Loucy (cell line): ENCODE results near the gene EPB41L1.

ENCODE experiments used
- H2AFZ ChIP-seq: fragments of 200-600 bp; sonication (generic); 2 replicates; pipeline ENCODE4 v1.6.0; 2016; ENCODE audit warnings: antibody characterized with exemption, mild to moderate bottlenecking, low read length, moderate library complexity
- H3F3A ChIP-seq: fragments of 200-600 bp; 2 replicates; pipeline ENCODE4 v1.6.0; 2016; ENCODE audit warnings: antibody characterized with exemption, low read depth, mild to moderate bottlenecking
- H3K27me3 ChIP-seq: fragments of 200-600 bp; sonication (generic); 2 replicates; pipeline ENCODE4 v1.6.1; 2014; ENCODE audit warnings: low read length, mild to moderate bottlenecking; ENCODE audit not compliant: insufficient read depth, poor library complexity, severe bottlenecking
- H3K36me3 ChIP-seq: fragments of 200-600 bp; sonication (generic); 2 replicates; pipeline ENCODE4 v1.6.1; 2016; ENCODE audit warnings: low read length; ENCODE audit not compliant: insufficient read depth
- H3K4me1 ChIP-seq: fragments of 200-600 bp; sonication (generic); 2 replicates; pipeline ENCODE4 v1.5.1; 2014; ENCODE audit warnings: low read length, mild to moderate bottlenecking; ENCODE audit not compliant: insufficient read depth, poor library complexity, severe bottlenecking
- H3K4me2 ChIP-seq: fragments of 200-600 bp; sonication (generic); 2 replicates; pipeline ENCODE4 v1.6.0; 2014; ENCODE audit warnings: antibody characterized with exemption, low read length, low read depth, mild to moderate bottlenecking; ENCODE audit not compliant: poor library complexity, severe bottlenecking
- H3K4me3 ChIP-seq: fragments of 200-600 bp; sonication (generic); 2 replicates; pipeline ENCODE4 v1.5.1; 2014; ENCODE audit warnings: low read length, mild to moderate bottlenecking, mixed read lengths; ENCODE audit not compliant: poor library complexity, severe bottlenecking
- H3K79me2 ChIP-seq: fragments of 200-600 bp; sonication (generic); 2 replicates; pipeline ENCODE4 v1.6.1; 2014; ENCODE audit warnings: low read length; ENCODE audit not compliant: insufficient read depth
- H3K9ac ChIP-seq: fragments of 200-600 bp; sonication (generic); 2 replicates; pipeline ENCODE4 v1.6.0; 2014; ENCODE audit warnings: mild to moderate bottlenecking, low read depth, low read length, moderate library complexity; ENCODE audit not compliant: poor library complexity, severe bottlenecking
- H3K9me2 ChIP-seq: fragments of 200-600 bp; sonication (generic); replicated peaks from 2 replicates; pipeline ENCODE4 v1.6.1; 2016; ENCODE audit warnings: low read depth, low read length, mixed read lengths
- H3K9me3 ChIP-seq: fragments of 200-600 bp; sonication (generic); 2 replicates; pipeline ENCODE4 v1.6.1; 2014; ENCODE audit warnings: mild to moderate bottlenecking, antibody characterized with exemption, low read length, low read depth; ENCODE audit not compliant: insufficient read depth
- H4K20me1 ChIP-seq: fragments of 200-600 bp; sonication (generic); 2 replicates; pipeline ENCODE4 v1.6.0; 2014; ENCODE audit warnings: antibody characterized with exemption, low read length, mild to moderate bottlenecking; ENCODE audit not compliant: insufficient read depth, poor library complexity, severe bottlenecking
- EZH2phosphoT487 ChIP-seq: fragments of 200-600 bp; IDR thresholded peaks from 2 replicates; pipeline ENCODE4 v1.6.1; 2018; ENCODE audit warnings: antibody characterized with exemption, mild to moderate bottlenecking, moderate library complexity, borderline replicate concordance
- TF ChIP-seq, protein P1 (sequence below): fragments of 200-600 bp; sonication (generic); conservative IDR thresholded peaks from 2 replicates; pipeline ENCODE4 v1.5.1; 2014; ENCODE audit warnings: mild to moderate bottlenecking, antibody characterized with exemption, low read length

EPB41L1 gene

DNA sequence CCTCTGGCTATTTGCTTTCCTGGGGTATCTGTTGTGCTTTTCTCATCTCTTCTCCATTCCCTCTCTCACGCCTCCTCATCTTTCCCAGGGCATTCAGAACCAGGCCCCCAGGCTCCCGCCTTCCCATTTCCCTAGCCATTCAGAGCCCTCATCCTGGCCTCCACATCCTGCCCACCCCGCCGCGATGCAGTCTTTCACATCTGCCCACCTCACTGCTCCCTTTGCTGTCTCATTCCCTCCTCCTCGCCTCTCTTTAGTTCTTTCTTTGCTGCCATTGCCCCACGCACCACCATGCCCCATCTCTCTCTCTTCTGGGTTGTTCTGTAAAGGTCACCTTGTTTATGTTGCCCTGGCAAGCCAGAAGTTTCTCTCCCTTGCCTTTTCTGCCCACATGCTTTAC is 71.1 kb downstream of the EPB41L1 start:
- no peak for TF ChIP-seq EZH2phosphoT487
- TF ChIP-seq, protein P1, sequence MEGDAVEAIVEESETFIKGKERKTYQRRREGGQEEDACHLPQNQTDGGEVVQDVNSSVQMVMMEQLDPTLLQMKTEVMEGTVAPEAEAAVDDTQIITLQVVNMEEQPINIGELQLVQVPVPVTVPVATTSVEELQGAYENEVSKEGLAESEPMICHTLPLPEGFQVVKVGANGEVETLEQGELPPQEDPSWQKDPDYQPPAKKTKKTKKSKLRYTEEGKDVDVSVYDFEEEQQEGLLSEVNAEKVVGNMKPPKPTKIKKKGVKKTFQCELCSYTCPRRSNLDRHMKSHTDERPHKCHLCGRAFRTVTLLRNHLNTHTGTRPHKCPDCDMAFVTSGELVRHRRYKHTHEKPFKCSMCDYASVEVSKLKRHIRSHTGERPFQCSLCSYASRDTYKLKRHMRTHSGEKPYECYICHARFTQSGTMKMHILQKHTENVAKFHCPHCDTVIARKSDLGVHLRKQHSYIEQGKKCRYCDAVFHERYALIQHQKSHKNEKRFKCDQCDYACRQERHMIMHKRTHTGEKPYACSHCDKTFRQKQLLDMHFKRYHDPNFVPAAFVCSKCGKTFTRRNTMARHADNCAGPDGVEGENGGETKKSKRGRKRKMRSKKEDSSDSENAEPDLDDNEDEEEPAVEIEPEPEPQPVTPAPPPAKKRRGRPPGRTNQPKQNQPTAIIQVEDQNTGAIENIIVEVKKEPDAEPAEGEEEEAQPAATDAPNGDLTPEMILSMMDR, result no peak
- Histone ChIP-seq H3K9ac (no peak overlapping the region), H3K79me2 (no peaks in the 10 kb centered on the region), H3K4me3 (no peak overlapping the region), H3K9me3 (no peaks in the 10 kb centered on the region), H3F3A (no peaks in the 10 kb centered on the region), H3K4me1 (no peaks in the 10 kb centered on the region), H3K4me2 (no peak overlapping the region), H3K27me3 (no peaks in the 10 kb centered on the region), H4K20me1 (no peaks in the 10 kb centered on the region), H3K36me3 (no peaks in the 10 kb centered on the region), H3K9me2 (no peaks in the 10 kb centered on the region), H2AFZ (no peak overlapping the region)

DNA sequence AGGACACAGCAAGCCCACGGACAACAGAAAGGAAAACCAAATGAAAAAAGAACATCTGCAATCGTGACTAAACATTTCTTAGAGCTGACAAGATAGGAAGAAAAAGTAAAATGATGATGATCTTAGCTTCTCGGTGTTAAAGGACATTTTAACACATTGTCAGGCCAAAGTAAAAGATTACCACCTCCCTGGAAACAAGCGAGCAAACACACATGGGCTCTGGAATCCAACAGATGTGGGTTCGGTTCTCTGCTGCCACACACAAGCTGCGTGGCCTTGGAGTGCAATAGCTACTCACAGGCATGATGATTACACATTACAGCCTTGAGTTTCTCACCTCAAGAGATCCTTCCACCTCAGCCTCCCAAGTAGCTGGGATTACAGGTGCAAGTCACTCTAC is 74.2 kb downstream of the EPB41L1 start:
- H3K9me3 ChIP-seq, result no peaks in the 10 kb centered on the region
- no peaks in the 10 kb centered on the region for H3K9me2 ChIP-seq
- no peaks in the 10 kb centered on the region for H3K79me2 ChIP-seq
- H3K9ac ChIP-seq, result no peak overlapping the region
- H3F3A ChIP-seq, result no peaks in the 10 kb centered on the region
- H2AFZ ChIP-seq, result no peak overlapping the region
- H3K4me3 ChIP-seq, result no peak overlapping the region
- TF ChIP-seq, protein P1, result no peak
- TF ChIP-seq EZH2phosphoT487, result no peak
- no peaks in the 10 kb centered on the region for H3K4me1 ChIP-seq
- no peaks in the 10 kb centered on the region for H3K36me3 ChIP-seq
- no peaks in the 10 kb centered on the region for H3K27me3 ChIP-seq
- no peak overlapping the region for H3K4me2 ChIP-seq
- no peaks in the 10 kb centered on the region for H4K20me1 ChIP-seq

DNA sequence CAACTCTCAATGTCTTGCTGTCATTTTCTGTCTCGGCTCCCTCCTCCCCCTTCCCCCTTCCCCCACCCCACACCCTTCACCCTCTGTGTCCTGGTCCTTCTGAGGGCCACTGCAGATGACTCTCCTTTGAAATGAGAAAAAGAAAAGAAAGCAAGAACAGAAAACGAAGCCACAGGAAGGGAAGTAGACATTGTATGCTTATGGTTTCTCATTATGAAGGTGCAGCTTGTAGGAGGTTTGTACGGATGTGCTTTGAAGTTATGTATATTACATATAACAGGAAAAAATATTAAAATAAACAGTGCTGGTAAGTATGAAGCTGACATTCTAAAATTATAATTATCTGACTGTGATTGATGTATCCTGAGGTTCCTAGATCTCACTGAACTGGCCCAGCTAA is 75.5 kb downstream of the EPB41L1 start:
- Histone ChIP-seq H3K27me3 (no peaks in the 10 kb centered on the region), H2AFZ (no peak overlapping the region), H3K36me3 (no peaks in the 10 kb centered on the region)

More for the DNA sequence above, 75.5 kb downstream of the EPB41L1 start:
- no peak overlapping the region for H3K4me2 ChIP-seq
- H3K9ac ChIP-seq, result no peak overlapping the region
- no peaks in the 10 kb centered on the region for H4K20me1 ChIP-seq
- no peaks in the 10 kb centered on the region for H3K79me2 ChIP-seq
- H3K9me3 ChIP-seq, result no peaks in the 10 kb centered on the region
- H3K4me3 ChIP-seq, result no peak overlapping the region
- no peaks in the 10 kb centered on the region for H3F3A ChIP-seq
- H3K9me2 ChIP-seq, result no peaks in the 10 kb centered on the region
- no peaks in the 10 kb centered on the region for H3K4me1 ChIP-seq
- no peak for TF ChIP-seq EZH2phosphoT487
- TF ChIP-seq, protein P1, result no peak
